ENCODE data around the gene PRDM11. TPM values are rescaled to one million over a fixed set of nuclear protein-coding genes. Genes with fewer than 3 reads are reported as not detected.

PRDM11 gene
- total and polyA plus RNA-seq, 4 donors: 0.64 to 6.9 (median 2.8) TPM

DNA sequence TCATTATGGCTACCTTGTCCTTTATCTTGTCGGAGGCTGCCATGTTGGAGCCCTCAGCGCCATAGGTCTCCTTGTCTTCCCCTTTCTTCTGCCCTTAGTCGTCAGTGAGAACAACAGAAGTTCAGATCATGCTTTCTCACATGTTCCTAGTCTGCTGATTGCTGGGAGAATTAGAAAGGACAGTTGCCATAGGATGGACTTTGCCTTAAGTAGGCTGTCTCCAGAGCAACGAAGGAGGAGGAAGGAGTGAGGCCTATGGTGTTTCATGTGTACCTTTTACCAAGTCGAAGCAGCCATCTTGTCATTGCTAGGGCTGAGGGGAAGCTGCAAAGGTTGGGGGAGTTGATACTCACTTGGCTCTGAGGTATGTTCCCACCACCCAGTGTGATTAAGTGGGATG is 77.1 kb downstream of the PRDM11 start:
- no peak for DNase-seq (ENCODE audit: low spot score)
- H3K36me3 ChIP-seq (ENCODE audit: control insufficient read depth in 4 of 4, insufficient read depth in 3 of 4, low read depth in 1 of 4, low read length in 3 of 4): peaks cover 3 to 24% (median 8%) of the 10 kb centered on the region in 4 donors
- 95% methylated on average over 5 of the region's 5 CpGs for WGBS
- TF ChIP-seq RXRA (IDR thresholded peaks at IDR 0.05) (no peak), HNF4A (conservative IDR thresholded peaks at IDR 0.05) (no peak), JUND (IDR thresholded peaks at IDR 0.05) (no peak), RAD21 (IDR thresholded peaks at IDR 0.05) (no peak), NR2F2 (IDR thresholded peaks at IDR 0.05) (no peak), GABPA (IDR thresholded peaks at IDR 0.05 in 1 of 2, conservative IDR thresholded peaks at IDR 0.05 in 1 of 2) (no peak), SP1 (IDR thresholded peaks at IDR 0.05) (no peak), TAF1 (conservative IDR thresholded peaks at IDR 0.05) (no peak)
- no peaks in the 10 kb centered on the region for H3K27me3 ChIP-seq (ENCODE audit: control insufficient read depth in 4 of 4, insufficient read depth in 4 of 4, low read length in 3 of 4)
- no peak overlapping the region for H3K4me3 ChIP-seq (ENCODE audit: low read depth in 1 of 3, low read length in 3 of 3)
- H3K9me3 ChIP-seq (ENCODE audit: control insufficient read depth in 4 of 4, low read length in 3 of 4): no peaks in the 10 kb centered on the region
- no peaks in the 10 kb centered on the region for H3K4me1 ChIP-seq (ENCODE audit: control insufficient read depth in 4 of 4, insufficient read depth in 4 of 4, low read length in 3 of 4)
- H3K27ac ChIP-seq (ENCODE audit: low read depth in 1 of 2, low read length in 2 of 2): no peak overlapping the region
- no peak overlapping the region for H3K9ac ChIP-seq (ENCODE audit: low read depth in 1 of 2, low read length in 2 of 2)

DNA sequence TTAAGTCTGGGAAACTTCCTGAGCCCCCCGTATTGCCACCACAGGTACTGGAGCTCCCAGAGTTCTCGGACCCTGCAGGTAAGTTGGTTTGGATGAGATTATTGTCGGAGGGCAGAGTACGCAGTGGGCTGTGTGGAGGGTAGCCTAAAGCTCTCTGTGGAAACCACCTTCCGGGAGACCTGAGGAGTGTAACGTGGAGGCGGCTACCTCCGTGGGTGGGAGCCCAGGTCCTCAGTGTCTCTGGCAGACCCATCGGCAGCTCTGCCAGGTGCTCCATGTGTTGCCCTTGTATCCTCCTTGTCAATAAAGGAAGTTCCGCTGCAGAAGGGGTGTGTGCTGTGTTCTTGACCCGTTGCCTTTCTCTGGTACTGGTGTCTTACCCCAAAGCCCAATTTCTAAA is 78.3 kb downstream of the PRDM11 start:
- DNase-seq (ENCODE audit: low spot score): no peak
- WGBS: 97% methylated on average over 11 of the region's 11 CpGs
- Histone ChIP-seq H3K9me3 (ENCODE audit: control insufficient read depth in 4 of 4, low read length in 3 of 4) (no peaks in the 10 kb centered on the region), H3K36me3 (ENCODE audit: control insufficient read depth in 4 of 4, insufficient read depth in 3 of 4, low read depth in 1 of 4, low read length in 3 of 4) (peaks cover 3 to 24% (median 8%) of the 10 kb centered on the region in 4 donors), H3K27me3 (ENCODE audit: control insufficient read depth in 4 of 4, insufficient read depth in 4 of 4, low read length in 3 of 4) (no peaks in the 10 kb centered on the region), H3K27ac (ENCODE audit: low read depth in 1 of 2, low read length in 2 of 2) (no peak overlapping the region), H3K4me3 (ENCODE audit: low read depth in 1 of 3, low read length in 3 of 3) (no peak overlapping the region), H3K9ac (ENCODE audit: low read depth in 1 of 2, low read length in 2 of 2) (no peak overlapping the region), H3K4me1 (ENCODE audit: control insufficient read depth in 4 of 4, insufficient read depth in 4 of 4, low read length in 3 of 4) (no peaks in the 10 kb centered on the region)
- TF ChIP-seq HNF4A (conservative IDR thresholded peaks at IDR 0.05): no peak
- TF ChIP-seq NR2F2 (IDR thresholded peaks at IDR 0.05): no peak
- no peak for TF ChIP-seq FOXA2 (IDR thresholded peaks at IDR 0.05)

DNA sequence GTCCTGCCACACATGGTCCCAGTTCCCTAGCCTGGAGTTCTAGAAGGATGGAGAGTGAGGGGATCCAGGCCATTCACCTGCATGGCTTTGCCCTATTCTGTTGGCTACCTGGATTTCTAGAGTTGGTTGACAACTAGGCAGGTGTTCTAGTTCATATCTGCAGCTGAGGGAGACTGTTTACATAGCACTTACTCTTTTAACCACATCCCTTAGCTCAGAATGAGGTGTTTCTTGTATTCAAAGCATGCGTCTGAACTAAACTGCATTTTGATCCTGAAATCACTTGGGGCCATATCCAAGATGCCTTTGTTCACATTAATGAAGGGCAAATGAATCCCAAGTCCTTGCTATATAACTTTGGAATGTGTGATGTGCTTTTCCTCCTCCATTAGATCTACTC is 78.8 kb downstream of the PRDM11 start:
- peaks cover 3 to 23% (median 8%) of the 10 kb centered on the region in 4 donors for H3K36me3 ChIP-seq (ENCODE audit: control insufficient read depth in 4 of 4, insufficient read depth in 3 of 4, low read depth in 1 of 4, low read length in 3 of 4)
- H3K27ac ChIP-seq (ENCODE audit: low read depth in 1 of 2, low read length in 2 of 2): no peak overlapping the region
- H3K4me3 ChIP-seq (ENCODE audit: low read depth in 1 of 3, low read length in 3 of 3): no peak overlapping the region
- no peak for TF ChIP-seq FOXA2 (IDR thresholded peaks at IDR 0.05)
- TF ChIP-seq SP1 (IDR thresholded peaks at IDR 0.05): no peak
- no peak for TF ChIP-seq YY1 (IDR thresholded peaks at IDR 0.05)
- TF ChIP-seq, protein P1, sequence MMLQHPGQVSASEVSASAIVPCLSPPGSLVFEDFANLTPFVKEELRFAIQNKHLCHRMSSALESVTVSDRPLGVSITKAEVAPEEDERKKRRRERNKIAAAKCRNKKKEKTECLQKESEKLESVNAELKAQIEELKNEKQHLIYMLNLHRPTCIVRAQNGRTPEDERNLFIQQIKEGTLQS (IDR thresholded peaks at IDR 0.05): no peak
- TF ChIP-seq GABPA (IDR thresholded peaks at IDR 0.05 in 1 of 2, conservative IDR thresholded peaks at IDR 0.05 in 1 of 2): no peak
- TF ChIP-seq HNF4G (IDR thresholded peaks at IDR 0.05): no peak
- no peak for TF ChIP-seq RXRA (IDR thresholded peaks at IDR 0.05)
- no peak for TF ChIP-seq RAD21 (IDR thresholded peaks at IDR 0.05)
- 96% methylated on average over 1 of the region's 1 CpG for WGBS
- no peaks in the 10 kb centered on the region for H3K27me3 ChIP-seq (ENCODE audit: control insufficient read depth in 4 of 4, insufficient read depth in 4 of 4, low read length in 3 of 4)
- no peaks in the 10 kb centered on the region for H3K4me1 ChIP-seq (ENCODE audit: control insufficient read depth in 4 of 4, insufficient read depth in 4 of 4, low read length in 3 of 4)
- H3K9me3 ChIP-seq (ENCODE audit: control insufficient read depth in 4 of 4, low read length in 3 of 4): no peaks in the 10 kb centered on the region
- DNase-seq (ENCODE audit: low spot score): no peak
- no peak overlapping the region for H3K9ac ChIP-seq (ENCODE audit: low read depth in 1 of 2, low read length in 2 of 2)

DNA sequence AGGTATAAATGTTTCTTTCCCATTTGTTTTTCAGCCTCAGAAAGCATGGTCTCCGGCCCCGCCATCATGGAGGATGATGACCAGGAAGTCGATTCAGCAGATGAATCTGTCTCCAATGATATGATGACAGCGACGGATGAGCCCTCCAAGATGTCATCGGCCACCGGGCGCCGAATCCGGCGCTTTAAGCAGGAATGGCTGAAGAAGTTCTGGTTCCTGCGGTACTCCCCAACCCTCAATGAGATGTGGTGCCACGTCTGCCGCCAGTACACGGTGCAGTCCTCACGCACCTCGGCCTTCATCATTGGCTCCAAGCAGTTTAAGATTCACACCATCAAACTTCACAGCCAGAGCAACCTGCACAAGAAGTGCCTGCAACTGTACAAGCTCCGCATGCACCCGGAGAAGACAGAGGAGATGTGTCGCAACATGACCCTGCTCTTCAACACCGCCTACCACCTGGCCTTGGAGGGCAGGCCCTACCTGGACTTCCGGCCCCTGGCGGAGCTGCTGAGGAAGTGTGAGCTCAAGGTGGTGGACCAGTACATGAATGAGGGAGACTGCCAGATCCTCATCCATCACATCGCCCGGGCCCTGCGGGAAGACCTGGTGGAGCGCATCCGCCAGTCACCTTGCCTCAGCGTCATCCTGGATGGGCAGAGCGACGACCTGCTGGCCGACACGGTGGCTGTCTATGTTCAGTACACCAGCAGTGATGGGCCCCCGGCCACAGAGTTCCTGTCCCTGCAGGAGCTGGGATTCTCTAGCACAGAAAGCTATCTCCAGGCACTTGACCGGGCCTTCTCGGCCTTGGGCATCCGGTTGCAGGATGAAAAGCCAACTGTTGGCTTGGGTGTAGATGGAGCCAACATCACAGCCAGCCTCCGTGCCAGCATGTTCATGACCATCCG is 79.8 kb downstream of the PRDM11 start:
- 98% methylated on average over 39 of the region's 39 CpGs for WGBS
- H3K4me3 ChIP-seq (ENCODE audit: low read depth in 1 of 3, low read length in 3 of 3): no peak overlapping the region
- no peak for DNase-seq (ENCODE audit: low spot score)
- no peak overlapping the region for H3K9ac ChIP-seq (ENCODE audit: low read depth in 1 of 2, low read length in 2 of 2)
- H3K27me3 ChIP-seq (ENCODE audit: control insufficient read depth in 4 of 4, insufficient read depth in 4 of 4, low read length in 3 of 4): no peaks in the 10 kb centered on the region
- H3K36me3 ChIP-seq (ENCODE audit: control insufficient read depth in 4 of 4, insufficient read depth in 3 of 4, low read depth in 1 of 4, low read length in 3 of 4): peaks cover 3 to 22% (median 8%) of the 10 kb centered on the region in 4 donors
- H3K4me1 ChIP-seq (ENCODE audit: control insufficient read depth in 4 of 4, insufficient read depth in 4 of 4, low read length in 3 of 4): no peaks in the 10 kb centered on the region
- no peak for TF ChIP-seq HNF4G (IDR thresholded peaks at IDR 0.05)
- H3K9me3 ChIP-seq (ENCODE audit: control insufficient read depth in 4 of 4, low read length in 3 of 4): no peaks in the 10 kb centered on the region
- no peak overlapping the region for H3K27ac ChIP-seq (ENCODE audit: low read depth in 1 of 2, low read length in 2 of 2)

All from liver (tissue), 9 donors.